ENCODE measurements around the gene LILRA6.
"Not testable (repeated sequence)": the region's sequence is repeated elsewhere in the genome, so short reads cannot be mapped to it uniquely, and the experiment has no call there.

Gene LILRA6

DNA sequence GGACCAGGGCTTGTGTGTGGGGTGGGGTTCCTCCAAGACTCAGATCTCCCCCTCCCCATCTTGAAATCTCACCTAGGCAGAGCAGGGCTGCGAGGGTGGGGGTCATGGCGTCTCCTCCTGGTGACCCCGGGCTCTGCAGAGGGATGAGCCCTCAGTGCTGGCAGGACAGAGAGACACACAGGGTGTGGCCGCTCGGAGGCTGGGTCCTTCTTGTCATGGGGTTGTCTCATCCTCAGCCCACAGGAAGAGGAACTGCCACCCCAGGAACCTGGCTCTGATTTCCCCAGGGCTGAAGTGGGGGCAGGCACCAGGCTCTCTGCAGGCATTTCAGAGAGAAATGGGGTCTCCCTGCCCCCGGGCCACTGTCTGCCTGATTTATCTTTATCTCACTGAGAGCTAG lies at the start of gene LILRA6:
TSS of gene LILRA6 (minus strand) at position 145 of the 400 bp plus-strand sequence.
- H3K36me3 ChIP-seq (ENCODE audit: control insufficient read depth, insufficient read depth, low read length); H3K9ac ChIP-seq (ENCODE audit: low read length); H3K4me3 ChIP-seq (ENCODE audit: low read length); H3K27me3 ChIP-seq (ENCODE audit: control insufficient read depth, insufficient read depth, low read length); H3K27ac ChIP-seq (ENCODE audit: low read depth, low read length); H3K4me1 ChIP-seq (ENCODE audit: control insufficient read depth, insufficient read depth, low read length): not testable (repeated sequence)

DNA sequence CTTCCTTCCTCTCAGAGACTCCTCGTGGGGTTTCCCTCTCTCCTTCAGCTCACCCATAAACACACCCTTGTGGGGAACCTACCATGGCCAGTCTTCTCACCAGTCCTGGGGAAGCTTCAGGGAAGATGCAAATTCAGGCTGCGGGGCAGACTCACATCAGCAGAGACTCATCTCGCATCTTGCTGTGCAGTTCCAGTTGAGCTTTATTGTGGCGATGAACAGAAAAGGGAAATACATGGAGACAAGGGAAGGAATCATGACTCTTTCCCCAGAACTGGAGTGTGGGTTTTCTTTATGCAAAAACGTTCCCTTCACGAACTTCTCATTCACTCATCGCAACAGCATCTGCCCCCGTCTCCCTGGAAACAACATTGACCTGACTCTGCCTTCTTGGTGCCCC lies 46.6 kb upstream of the LILRA6 start:
- not testable (repeated sequence) for H3K36me3 ChIP-seq (ENCODE audit: control insufficient read depth, insufficient read depth, low read length); H3K27me3 ChIP-seq (ENCODE audit: control insufficient read depth, insufficient read depth, low read length); H3K4me1 ChIP-seq (ENCODE audit: control insufficient read depth, insufficient read depth, low read length); H3K4me3 ChIP-seq (ENCODE audit: low read length); H3K27ac ChIP-seq (ENCODE audit: low read depth, low read length); H3K9ac ChIP-seq (ENCODE audit: low read length)

DNA sequence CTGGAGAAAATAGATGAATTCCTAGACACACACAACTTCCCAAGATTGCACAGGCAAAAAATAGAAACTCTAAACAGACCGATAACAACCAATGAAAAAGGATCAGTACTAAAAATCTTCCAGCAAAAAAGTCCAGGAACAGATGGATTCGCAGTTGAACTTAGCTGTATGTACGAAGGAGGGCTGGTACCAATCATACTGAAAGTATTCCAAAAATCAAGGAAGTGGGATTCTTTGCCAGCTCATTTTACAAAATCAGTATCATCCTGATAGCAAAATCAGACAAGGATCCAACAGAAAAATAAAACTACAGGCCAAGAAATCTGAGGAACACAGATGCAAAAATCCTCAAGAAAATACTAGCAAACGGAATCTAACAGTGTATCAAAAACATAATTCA lies 44.9 kb upstream of the LILRA6 start:
- Histone ChIP-seq H3K27me3 (ENCODE audit: control insufficient read depth, insufficient read depth, low read length) (no peaks in the 10 kb centered on the region), H3K4me1 (ENCODE audit: control insufficient read depth, insufficient read depth, low read length) (no peaks in the 10 kb centered on the region), H3K27ac (ENCODE audit: low read depth, low read length) (no peak overlapping the region), H3K36me3 (ENCODE audit: control insufficient read depth, insufficient read depth, low read length) (no peaks in the 10 kb centered on the region), H3K9ac (ENCODE audit: low read length) (no peak overlapping the region), H3K4me3 (ENCODE audit: low read length) (no peak overlapping the region)

DNA sequence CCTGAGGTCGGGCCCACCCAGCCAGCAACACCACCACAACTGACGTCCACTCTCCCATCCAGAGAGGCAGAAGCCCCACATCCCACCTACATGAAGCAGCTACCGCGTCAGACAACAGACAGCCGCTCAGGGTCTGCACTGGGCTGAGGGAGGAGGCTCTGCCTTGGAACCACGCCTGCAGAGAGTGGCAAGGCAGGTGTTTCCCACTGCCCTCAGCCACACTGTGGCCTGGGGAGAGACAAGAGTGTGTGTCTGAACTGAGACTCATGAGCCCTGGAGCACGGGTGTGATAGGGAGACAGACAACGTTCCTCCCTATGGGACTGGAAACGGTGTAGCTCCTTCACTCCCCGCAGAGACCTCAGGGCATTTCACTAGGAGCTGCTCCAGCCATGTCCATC lies 43.7 kb upstream of the LILRA6 start:
- not testable (repeated sequence) for H3K9ac ChIP-seq (ENCODE audit: low read length); H3K36me3 ChIP-seq (ENCODE audit: control insufficient read depth, insufficient read depth, low read length); H3K27me3 ChIP-seq (ENCODE audit: control insufficient read depth, insufficient read depth, low read length); H3K27ac ChIP-seq (ENCODE audit: low read depth, low read length); H3K4me1 ChIP-seq (ENCODE audit: control insufficient read depth, insufficient read depth, low read length); H3K4me3 ChIP-seq (ENCODE audit: low read length)

DNA sequence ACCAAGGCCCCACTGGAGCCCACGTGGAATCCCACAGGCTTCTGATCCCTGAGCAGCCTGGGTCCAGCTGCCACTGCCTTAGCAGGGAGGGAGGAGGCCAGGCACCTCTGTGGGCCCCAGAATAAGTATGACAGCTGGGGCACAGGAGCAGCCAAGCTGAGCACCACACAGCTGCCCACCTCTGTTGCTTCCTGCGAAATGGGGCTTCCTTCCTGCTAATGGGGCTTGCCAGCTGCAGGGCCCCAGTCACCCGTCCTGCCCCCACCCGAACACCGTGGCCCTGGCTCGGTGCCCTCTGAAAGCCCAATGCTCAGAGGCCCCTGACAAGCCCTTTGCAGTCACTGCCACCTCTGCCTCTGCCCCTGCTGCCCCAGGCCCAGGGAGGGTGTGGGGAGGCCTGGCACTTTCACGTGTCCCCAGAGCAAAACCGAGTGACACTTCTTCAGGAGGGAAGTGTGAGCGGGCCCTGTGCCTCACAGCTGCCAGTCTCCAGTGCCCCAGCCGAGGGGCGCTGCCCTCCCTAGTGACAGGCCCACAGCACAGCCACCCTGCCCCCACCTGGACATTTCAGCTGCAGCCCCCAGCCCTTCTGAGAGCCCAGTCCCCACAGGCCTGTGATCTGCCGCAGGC lies 43.0 kb upstream of the LILRA6 start:
- H3K36me3 ChIP-seq (ENCODE audit: control insufficient read depth, insufficient read depth, low read length); H3K27ac ChIP-seq (ENCODE audit: low read depth, low read length); H3K9ac ChIP-seq (ENCODE audit: low read length); H3K4me1 ChIP-seq (ENCODE audit: control insufficient read depth, insufficient read depth, low read length); H3K27me3 ChIP-seq (ENCODE audit: control insufficient read depth, insufficient read depth, low read length); H3K4me3 ChIP-seq (ENCODE audit: low read length): not testable (repeated sequence)

DNA sequence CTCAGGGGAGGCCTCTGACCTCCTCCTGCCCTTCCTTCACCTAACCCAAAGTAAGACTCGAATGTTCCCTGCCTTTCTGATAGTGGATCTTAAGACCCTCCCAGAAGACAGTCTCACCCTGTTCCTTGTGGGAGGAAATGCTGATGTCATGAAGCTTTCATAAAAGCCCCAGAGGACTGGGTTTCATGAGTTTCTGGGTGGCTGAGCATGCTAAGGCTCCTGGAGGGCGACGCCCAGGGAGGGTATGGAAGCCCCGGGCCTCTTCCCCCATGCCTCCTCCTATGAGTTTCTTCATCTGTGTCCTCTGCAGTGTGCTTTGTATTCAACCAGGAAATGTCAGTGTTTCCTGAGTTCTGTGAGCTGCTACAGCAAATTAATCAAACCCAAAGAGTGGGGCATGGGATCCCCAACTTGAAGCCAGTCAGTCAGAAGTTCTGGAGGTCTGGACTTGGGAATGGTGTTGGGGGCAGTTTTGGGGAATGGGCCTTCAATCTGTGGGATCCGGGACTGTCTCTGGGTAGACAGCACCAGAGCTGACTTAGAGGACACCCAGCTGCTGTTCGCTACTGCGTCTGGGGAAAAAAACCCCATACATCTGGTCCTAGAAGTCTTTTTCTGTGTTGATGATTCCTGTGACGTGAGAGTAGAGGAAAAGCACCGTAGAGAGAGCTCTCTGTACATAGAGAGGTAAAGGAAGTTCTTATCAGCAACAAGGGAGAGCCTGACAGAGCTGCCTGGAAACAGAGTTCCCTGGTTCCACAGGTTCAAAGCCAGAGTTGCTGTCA lies 40.3 kb upstream of the LILRA6 start:
- Histone ChIP-seq H3K36me3 (ENCODE audit: control insufficient read depth, insufficient read depth, low read length) (no peaks in the 10 kb centered on the region), H3K27ac (ENCODE audit: low read depth, low read length) (no peak overlapping the region), H3K4me3 (ENCODE audit: low read length) (no peak overlapping the region), H3K27me3 (ENCODE audit: control insufficient read depth, insufficient read depth, low read length) (peaks cover 5% of the 10 kb centered on the region), H3K9ac (ENCODE audit: low read length) (no peak overlapping the region), H3K4me1 (ENCODE audit: control insufficient read depth, insufficient read depth, low read length) (no peaks in the 10 kb centered on the region)

DNA sequence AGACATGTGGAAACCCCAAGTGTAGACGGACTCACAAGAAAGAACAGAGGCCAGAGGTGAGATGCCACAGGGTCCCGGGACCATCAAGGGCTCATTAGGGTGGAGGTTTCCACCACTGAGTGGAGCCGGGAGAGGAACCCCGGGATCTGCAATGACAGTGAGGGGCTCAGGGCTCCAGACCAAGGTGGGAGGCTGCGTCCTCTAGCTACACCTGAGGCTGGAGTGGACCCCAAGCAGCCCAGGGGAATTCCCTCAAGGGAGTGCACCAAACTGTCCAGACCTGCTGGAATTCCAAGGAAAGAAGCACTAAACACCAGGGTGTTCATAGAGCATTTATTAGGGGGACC lies 39.1 kb upstream of the LILRA6 start:
- not testable (repeated sequence) for H3K27me3 ChIP-seq (ENCODE audit: control insufficient read depth, insufficient read depth, low read length); H3K4me1 ChIP-seq (ENCODE audit: control insufficient read depth, insufficient read depth, low read length); H3K9ac ChIP-seq (ENCODE audit: low read length); H3K4me3 ChIP-seq (ENCODE audit: low read length); H3K27ac ChIP-seq (ENCODE audit: low read depth, low read length); H3K36me3 ChIP-seq (ENCODE audit: control insufficient read depth, insufficient read depth, low read length)

DNA sequence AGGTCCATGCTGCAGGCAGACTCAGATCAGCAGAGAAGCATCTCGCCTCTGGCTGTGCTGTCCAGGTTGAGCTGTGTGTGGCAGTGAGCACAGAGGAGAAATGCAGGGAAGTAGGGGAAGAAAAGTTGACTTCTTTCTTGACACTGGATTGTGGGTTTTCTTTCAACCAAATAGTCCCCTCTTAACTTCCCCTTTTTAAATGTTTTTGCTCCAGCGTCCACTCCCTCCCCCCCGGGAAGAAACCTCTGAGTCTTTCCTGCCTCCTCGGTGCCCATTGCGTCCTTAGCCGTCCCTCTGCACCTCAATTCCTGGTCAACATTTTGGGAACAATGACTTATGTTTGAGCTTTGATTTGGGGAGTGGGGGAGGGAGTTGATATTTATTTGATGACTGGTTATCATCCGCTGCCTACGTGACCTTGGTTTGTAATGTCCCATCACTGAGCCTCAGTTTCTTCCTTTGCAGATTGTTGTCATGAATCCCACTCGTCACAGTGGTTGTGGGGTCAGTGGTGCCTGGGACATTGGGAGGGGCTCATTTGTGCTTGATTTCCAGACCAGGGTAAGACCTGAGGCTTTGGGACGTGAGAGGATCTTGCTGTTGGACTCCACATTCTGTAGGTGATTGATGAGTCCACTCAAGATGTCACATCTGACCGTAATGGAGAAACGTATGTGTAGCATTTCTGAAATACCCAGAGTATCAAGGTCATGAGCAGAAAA lies 38.6 kb upstream of the LILRA6 start, which contains the start of gene LILRB2:
TSS of gene LILRB2 (minus strand) at position 104 of the 722 bp plus-strand sequence. CDS start 614 bp downstream, outside the sequence.
- Histone ChIP-seq H3K9ac (ENCODE audit: low read length) (no peak within 1 kb of the TSS), H3K4me3 (ENCODE audit: low read length) (no peak within 1 kb of the TSS), H3K27ac (ENCODE audit: low read depth, low read length) (no peak within 1 kb of the TSS), H3K36me3 (ENCODE audit: control insufficient read depth, insufficient read depth, low read length) (no peaks in the 10 kb centered on the region), H3K27me3 (ENCODE audit: control insufficient read depth, insufficient read depth, low read length) (peaks cover 5% of the 10 kb centered on the region), H3K4me1 (ENCODE audit: control insufficient read depth, insufficient read depth, low read length) (no peaks in the 10 kb centered on the region)

DNA sequence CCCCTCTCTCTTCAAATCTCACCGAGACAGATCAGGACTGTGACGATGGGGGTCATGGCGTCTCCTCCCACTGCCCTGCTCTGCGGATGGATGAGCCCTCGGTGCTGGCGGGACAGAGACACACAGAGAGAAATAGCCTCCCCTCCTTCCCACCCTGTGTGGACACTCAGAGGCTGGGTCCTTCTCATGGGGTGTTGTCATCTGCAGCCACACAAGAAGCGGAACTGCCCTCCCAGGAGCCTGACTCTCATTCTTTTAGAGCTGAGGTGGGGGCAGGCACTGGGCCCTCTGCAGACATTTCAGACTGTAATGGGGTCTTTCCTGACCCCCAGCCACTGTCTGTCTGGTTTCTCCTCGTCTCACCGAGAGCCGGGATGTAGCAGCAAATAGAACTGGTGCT lies 37.9 kb upstream of the LILRA6 start:
- H3K4me1 ChIP-seq (ENCODE audit: control insufficient read depth, insufficient read depth, low read length); H3K9ac ChIP-seq (ENCODE audit: low read length); H3K27ac ChIP-seq (ENCODE audit: low read depth, low read length); H3K4me3 ChIP-seq (ENCODE audit: low read length); H3K27me3 ChIP-seq (ENCODE audit: control insufficient read depth, insufficient read depth, low read length); H3K36me3 ChIP-seq (ENCODE audit: control insufficient read depth, insufficient read depth, low read length): not testable (repeated sequence)

DNA sequence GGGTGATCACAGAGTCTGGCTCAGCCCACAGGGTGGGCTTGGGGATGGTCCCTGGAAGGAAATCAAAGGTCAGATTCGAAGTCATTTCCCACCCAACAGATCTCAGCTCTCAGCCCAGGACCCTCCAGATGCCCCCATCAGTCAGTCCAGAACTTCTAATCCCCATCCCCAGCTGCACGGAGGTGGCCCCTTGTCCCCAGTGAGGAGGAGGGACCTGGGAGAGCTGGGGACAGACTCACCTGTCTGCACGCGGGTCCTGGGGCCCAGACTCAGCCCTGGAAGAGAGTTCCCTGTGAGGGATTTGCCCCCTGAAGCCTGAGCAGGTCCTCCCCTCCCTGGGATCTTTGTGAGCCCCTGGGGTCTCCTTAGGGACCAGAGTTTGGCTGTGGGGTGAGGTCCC lies 37.4 kb upstream of the LILRA6 start:
- not testable (repeated sequence) for H3K4me3 ChIP-seq (ENCODE audit: low read length); H3K36me3 ChIP-seq (ENCODE audit: control insufficient read depth, insufficient read depth, low read length); H3K4me1 ChIP-seq (ENCODE audit: control insufficient read depth, insufficient read depth, low read length); H3K27ac ChIP-seq (ENCODE audit: low read depth, low read length); H3K27me3 ChIP-seq (ENCODE audit: control insufficient read depth, insufficient read depth, low read length); H3K9ac ChIP-seq (ENCODE audit: low read length)

DNA sequence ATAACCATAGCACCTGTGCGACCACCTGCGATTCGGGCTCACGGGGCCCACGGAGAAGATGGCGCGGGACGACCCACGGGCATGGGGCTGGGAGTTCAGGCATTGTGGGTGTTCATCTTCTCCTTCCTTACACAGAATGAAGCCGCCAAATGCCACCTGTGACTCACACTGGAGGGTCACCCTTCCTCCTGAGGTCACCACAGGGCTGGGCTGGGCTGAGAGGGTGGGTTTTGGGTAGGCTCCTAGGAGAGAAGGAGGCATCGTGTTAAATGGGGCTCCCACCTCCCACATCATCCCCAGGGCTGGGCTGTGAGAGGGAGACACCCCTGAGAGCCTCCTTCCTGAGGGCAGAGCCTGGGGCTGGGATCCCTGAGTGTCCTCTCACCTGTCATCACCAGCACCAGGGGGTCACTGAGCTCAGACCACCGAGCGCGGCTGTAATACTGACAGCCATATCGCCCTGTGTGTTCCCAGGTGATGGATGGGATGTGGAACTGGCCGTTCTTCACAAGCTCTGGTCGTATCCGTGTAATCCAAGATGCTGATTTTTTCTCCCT lies 36.9 kb upstream of the LILRA6 start:
- peaks cover 5% of the 10 kb centered on the region for H3K27me3 ChIP-seq (ENCODE audit: control insufficient read depth, insufficient read depth, low read length)
- H3K9ac ChIP-seq (ENCODE audit: low read length), result no peak overlapping the region
- no peaks in the 10 kb centered on the region for H3K36me3 ChIP-seq (ENCODE audit: control insufficient read depth, insufficient read depth, low read length)
- H3K4me3 ChIP-seq (ENCODE audit: low read length), result no peak overlapping the region
- H3K4me1 ChIP-seq (ENCODE audit: control insufficient read depth, insufficient read depth, low read length), result no peaks in the 10 kb centered on the region
- no peak overlapping the region for H3K27ac ChIP-seq (ENCODE audit: low read depth, low read length)

DNA sequence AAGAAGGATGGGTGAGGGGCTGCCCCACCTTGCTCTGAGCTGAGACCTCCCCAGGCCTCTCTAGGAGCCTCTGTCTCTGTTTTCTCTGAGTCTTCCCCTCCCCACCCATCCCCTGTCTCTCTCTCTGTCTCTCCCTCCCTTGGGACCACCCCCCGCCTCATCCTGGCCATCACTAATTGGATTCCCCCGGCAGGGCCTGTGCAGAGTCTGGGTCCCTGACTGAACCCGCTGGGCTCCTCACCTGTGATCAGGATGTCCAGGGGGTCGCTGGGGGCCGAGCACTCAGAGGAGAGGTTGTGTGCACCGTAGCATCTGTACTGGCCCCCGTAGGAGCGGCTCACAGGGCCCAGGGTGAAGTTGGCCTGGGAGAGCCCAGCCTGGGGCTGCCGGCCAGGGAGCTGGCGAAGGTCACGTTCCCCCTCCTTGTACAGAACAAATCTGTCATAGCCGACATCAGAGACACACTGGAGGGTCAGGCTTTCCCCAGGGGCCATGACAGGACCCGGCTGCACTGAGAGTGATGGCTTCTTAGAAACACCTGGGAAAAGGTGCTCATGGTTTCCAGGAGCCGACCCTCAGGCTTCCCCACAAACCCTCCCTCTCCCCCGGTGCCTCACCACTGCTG lies 36.1 kb upstream of the LILRA6 start:
- not testable (repeated sequence) for H3K4me3 ChIP-seq (ENCODE audit: low read length); H3K36me3 ChIP-seq (ENCODE audit: control insufficient read depth, insufficient read depth, low read length); H3K27me3 ChIP-seq (ENCODE audit: control insufficient read depth, insufficient read depth, low read length); H3K9ac ChIP-seq (ENCODE audit: low read length); H3K4me1 ChIP-seq (ENCODE audit: control insufficient read depth, insufficient read depth, low read length); H3K27ac ChIP-seq (ENCODE audit: low read depth, low read length)
